ENCODE measurements around the gene SLC29A2. TPM values are rescaled to one million over a fixed set of nuclear protein-coding genes. Genes with fewer than 3 reads are reported as not detected.

The SLC29A2 gene
- total and polyA plus RNA-seq, 2 of the 8 experiments (the other 6 are each of a cell fraction or from before 2014, with no cell fraction given): 29.3 to 31.6 TPM

DNA sequence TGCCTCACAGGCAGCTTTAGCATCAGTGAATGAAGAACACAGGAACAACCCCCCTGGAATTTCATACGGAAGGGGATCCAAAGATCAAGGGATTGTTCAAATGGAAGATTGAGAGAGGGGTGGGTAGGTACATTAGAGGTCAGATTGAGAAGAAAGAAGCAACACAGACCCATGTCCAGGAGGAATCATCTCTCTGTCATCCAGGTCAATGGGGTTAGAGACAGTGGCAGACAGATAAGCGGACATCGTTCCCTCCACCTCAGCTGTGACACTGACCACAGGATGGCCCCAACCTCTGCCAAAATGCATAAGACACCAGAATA is 47.4 kb upstream of the SLC29A2 start (continued):
- no peak for TF ChIP-seq PHF8 (conservative IDR thresholded peaks at IDR 0.05; ENCODE audit: low read depth, low read length)
- no peak for TF ChIP-seq RXRA (IDR thresholded peaks at IDR 0.05; ENCODE audit: insufficient read depth, low read depth, low read length)
- no peak for TF ChIP-seq JUN (IDR thresholded peaks at IDR 0.05; ENCODE audit: low read depth, low read length)
